ENCODE measurements around the gene CCIN.

CCIN gene

GRCh38 chr9:36208521-36209253, 39.5 kb downstream of the CCIN start:
- ChIA-PET POLR2A (ENCODE audit: low non-redundant PET) (no interaction called here), CTCF (interaction anchor here (0.9 kb wide), 1 partner anchor 20 kb away, joined by 3 read pairs; no protein-coding TSS in a partner anchor)
- H3K27ac ChIP-seq: no peak overlapping the region
- DNase-seq (ENCODE audit: low spot score): no peak
- TF ChIP-seq CTCF (conservative IDR thresholded peaks at IDR 0.05; ENCODE audit: low read depth): no peak

- no peak for TF ChIP-seq CTCF (conservative IDR thresholded peaks at IDR 0.05; ENCODE audit: low read depth)
- CTCF ChIA-PET: interaction anchor here (0.6 kb wide), 1 partner anchor 198 kb away, joined by 4 read pairs; no protein-coding TSS in a partner anchor
- H3K27ac ChIP-seq: peak overlapping the region; percentile 8
- POLR2A ChIA-PET (ENCODE audit: low non-redundant PET): no interaction called here
- no peak for DNase-seq (ENCODE audit: low spot score)
Measured at GRCh38 chr9:36210722-36211121, 41.5 kb downstream of the CCIN start.

GRCh38 chr9:36211510-36211909, 42.3 kb downstream of the CCIN start:
- ChIA-PET CTCF (interaction anchor here (0.6 kb wide), 1 partner anchor 176 kb away, joined by 3 read pairs; no protein-coding TSS in a partner anchor), POLR2A (ENCODE audit: low non-redundant PET) (no interaction called here)
- no peak for TF ChIP-seq CTCF (conservative IDR thresholded peaks at IDR 0.05; ENCODE audit: low read depth)
- no peak for DNase-seq (ENCODE audit: low spot score)
- 0 out of 2 replicates have a peak overlapping the region, but pooled peaks have one; percentile 4 for H3K27ac ChIP-seq

DNA sequence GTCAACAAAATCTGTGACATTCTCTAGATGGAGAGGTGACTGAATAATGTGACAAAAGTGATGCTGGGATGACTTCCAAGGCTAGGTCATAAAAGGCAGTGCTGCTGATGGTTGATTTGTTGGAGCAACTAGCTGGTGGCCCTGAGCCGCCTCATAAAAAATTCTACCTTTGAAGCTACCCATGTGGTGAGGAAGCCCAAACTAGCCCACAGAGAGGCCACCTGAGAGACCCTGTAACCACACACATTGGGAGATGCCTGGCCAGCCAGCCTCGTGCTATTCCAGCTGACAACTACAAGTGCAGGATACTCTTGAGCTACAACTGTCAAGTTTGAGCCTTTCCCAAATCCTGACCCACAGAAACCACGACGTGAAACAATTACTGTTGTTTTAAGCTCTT, 44.2 kb downstream of the CCIN start:
- no peak for DNase-seq (ENCODE audit: low spot score)
- peak overlapping the region; percentile 7; the same call in 1 of the 2 replicates for H3K27ac ChIP-seq
- ChIA-PET CTCF (interaction anchor here (0.6 kb wide), 1 partner anchor 35 kb away, joined by 3 read pairs; no protein-coding TSS in a partner anchor), POLR2A (ENCODE audit: low non-redundant PET) (no interaction called here)
- no peak for TF ChIP-seq CTCF (conservative IDR thresholded peaks at IDR 0.05; ENCODE audit: low read depth)

- ChIA-PET CTCF (interaction anchor here (0.6 kb wide), 1 partner anchor 269 kb away, joined by 3 read pairs; no protein-coding TSS in a partner anchor), POLR2A (ENCODE audit: low non-redundant PET) (no interaction called here)
Measured at GRCh38 chr9:36213989-36214388, 44.8 kb downstream of the CCIN start.

DNA sequence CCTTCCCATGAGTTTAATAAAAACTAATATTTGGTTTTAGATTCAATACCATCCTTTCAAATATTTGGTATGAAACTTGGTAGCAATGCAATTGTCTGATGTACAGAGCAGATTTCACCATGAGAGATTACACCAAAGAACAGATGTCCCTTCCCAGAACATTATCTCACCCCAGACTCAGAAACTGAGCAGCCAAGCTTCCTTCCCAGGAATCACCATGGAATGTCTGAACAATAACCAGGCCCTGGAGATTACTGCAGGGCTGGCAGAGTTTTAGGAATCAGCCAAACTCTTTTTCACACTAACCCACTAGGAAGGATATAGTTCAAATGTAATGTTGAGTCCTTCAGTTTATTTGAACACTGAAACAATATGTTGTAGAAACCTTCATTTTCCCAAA, 45.4 kb downstream of the CCIN start:
- CTCF ChIA-PET: interaction anchor here (0.6 kb wide), 1 partner anchor 269 kb away, joined by 3 read pairs; no protein-coding TSS in a partner anchor

More at GRCh38 chr9:36213989-36214388, 44.8 kb downstream of the CCIN start:
- TF ChIP-seq CTCF (conservative IDR thresholded peaks at IDR 0.05; ENCODE audit: low read depth): no peak
- H3K27ac ChIP-seq: no peak overlapping the region
- DNase-seq (ENCODE audit: low spot score): no peak

More for the DNA sequence above, 45.4 kb downstream of the CCIN start:
- no peak overlapping the region for H3K27ac ChIP-seq
- no peak for DNase-seq (ENCODE audit: low spot score)
- POLR2A ChIA-PET (ENCODE audit: low non-redundant PET): no interaction called here
- no peak for TF ChIP-seq CTCF (conservative IDR thresholded peaks at IDR 0.05; ENCODE audit: low read depth)
